DOHH2 (cell line): ENCODE results near the gene ACAA1.

Experiments used
- H3F3A ChIP-seq: fragments of 200-600 bp; sonication (generic), shearing (Covaris generic); 2 replicates; pipeline ENCODE4 v1.6.0; 2016; ENCODE audit warnings: antibody characterized with exemption, mild to moderate bottlenecking; ENCODE audit not compliant: control insufficient read depth, insufficient read depth
- H3K27ac ChIP-seq: fragments of 200-600 bp; sonication (generic); 2 replicates; pipeline ENCODE4 v1.5.1; 2014; ENCODE audit warnings: low read depth, mild to moderate bottlenecking, low read length, moderate library complexity
- H3K27me3 ChIP-seq: fragments of 200-600 bp; sonication (generic); 2 replicates; pipeline ENCODE4 v1.6.1; 2014; ENCODE audit warnings: mild to moderate bottlenecking, low read length, mixed read lengths; ENCODE audit not compliant: control insufficient read depth
- H3K36me3 ChIP-seq: fragments of 200-600 bp; sonication (generic); 2 replicates; pipeline ENCODE4 v1.6.1; 2014; ENCODE audit warnings: mild to moderate bottlenecking, low read length, moderate library complexity, mixed read lengths; ENCODE audit not compliant: control insufficient read depth
- H3K4me1 ChIP-seq: fragments of 200-600 bp; sonication (generic); 2 replicates; pipeline ENCODE4 v1.6.1; 2014; ENCODE audit warnings: mild to moderate bottlenecking, low read length, mixed read lengths; ENCODE audit not compliant: control insufficient read depth
- H3K4me2 ChIP-seq: fragments of 200-600 bp; sonication (generic); 2 replicates; pipeline ENCODE4 v1.6.0; 2014; ENCODE audit warnings: mild to moderate bottlenecking, low read length, moderate library complexity
- H3K4me3 ChIP-seq: fragments of 200-600 bp; sonication (generic); 2 replicates; pipeline ENCODE4 v1.5.1; 2014; ENCODE audit warnings: mild to moderate bottlenecking, low read length, mixed read lengths
- H3K79me2 ChIP-seq: fragments of 200-600 bp; sonication (generic); 2 replicates; pipeline ENCODE4 v1.6.1; 2014; ENCODE audit warnings: mild to moderate bottlenecking, low read length, mixed read lengths; ENCODE audit not compliant: control insufficient read depth
- H3K9me2 ChIP-seq: fragments of 200-600 bp; sonication (generic); replicated peaks from 2 replicates; pipeline ENCODE4 v1.6.1; 2014; ENCODE audit warnings: mild to moderate bottlenecking, low read length, mixed read lengths; ENCODE audit not compliant: control insufficient read depth
- H3K9me3 ChIP-seq: fragments of 200-600 bp; sonication (generic); 2 replicates; pipeline ENCODE4 v1.6.1; 2014; ENCODE audit warnings: antibody characterized with exemption, low read length, mixed read lengths; ENCODE audit not compliant: control insufficient read depth, insufficient read depth
- H4K20me1 ChIP-seq: fragments of 200-600 bp; sonication (generic); 2 replicates; pipeline ENCODE4 v1.6.0; 2014; ENCODE audit warnings: low read depth, mild to moderate bottlenecking, antibody characterized with exemption, low read length, moderate library complexity; ENCODE audit not compliant: control insufficient read depth, insufficient read depth
- CTCF ChIP-seq: fragments of 200-600 bp; sonication (generic); IDR thresholded peaks from one replicate; pipeline ENCODE4 v1.5.1; 2014; ENCODE audit warnings: antibody characterized with exemption, mild to moderate bottlenecking, low read depth, low read length; ENCODE audit not compliant: poor library complexity, severe bottlenecking
- EZH2phosphoT487 ChIP-seq: fragments of 200-600 bp; sonication (generic); IDR thresholded peaks from 2 replicates; pipeline ENCODE4 v1.6.1; 2017; ENCODE audit warnings: borderline replicate concordance, mild to moderate bottlenecking, antibody characterized with exemption, low read length, moderate library complexity, mixed read lengths

Gene ACAA1

GRCh38 chr3:38119821-38120692, 16.9 kb downstream of the ACAA1 start:
- Histone ChIP-seq H3K4me1 (peaks cover 4% of the 10 kb centered on the region; the same call in 1 of the 2 replicates), H3K4me2 (no peak overlapping the region), H4K20me1 (no peaks in the 10 kb centered on the region), H3K9me3 (no peaks in the 10 kb centered on the region), H3K36me3 (peaks cover 27% of the 10 kb centered on the region), H3K27ac (no peak overlapping the region), H3K9me2 (no peaks in the 10 kb centered on the region), H3F3A (peaks cover under 1% of the 10 kb centered on the region), H3K27me3 (peaks cover 4% of the 10 kb centered on the region; the same call in 1 of the 2 replicates), H3K79me2 (no peaks in the 10 kb centered on the region), H3K4me3 (no peak overlapping the region)
- TF ChIP-seq CTCF (no peak), EZH2phosphoT487 (no peak)

- Histone ChIP-seq H4K20me1 (no peaks in the 10 kb centered on the region), H3K79me2 (no peaks in the 10 kb centered on the region), H3K4me2 (no peak overlapping the region), H3K4me1 (peaks cover 4% of the 10 kb centered on the region; the same call in 1 of the 2 replicates), H3K27ac (no peak overlapping the region), H3K36me3 (peaks cover 20% of the 10 kb centered on the region), H3F3A (no peaks in the 10 kb centered on the region), H3K27me3 (peaks cover 8% of the 10 kb centered on the region; the same call in 1 of the 2 replicates), H3K4me3 (no peak overlapping the region), H3K9me2 (no peaks in the 10 kb centered on the region), H3K9me3 (no peaks in the 10 kb centered on the region)
- TF ChIP-seq EZH2phosphoT487 (no peak), CTCF (no peak)
Measured at GRCh38 chr3:38119248-38119544, 17.7 kb downstream of the ACAA1 start.

- Histone ChIP-seq H3K9me3 (no peaks in the 10 kb centered on the region), H3K36me3 (peaks cover 18% of the 10 kb centered on the region), H3K4me1 (peaks cover 4% of the 10 kb centered on the region; the same call in 1 of the 2 replicates), H3K27me3 (peaks cover 8% of the 10 kb centered on the region; the same call in 1 of the 2 replicates), H3K27ac (no peak overlapping the region), H3K4me2 (no peak overlapping the region), H3K4me3 (no peak overlapping the region), H3F3A (no peaks in the 10 kb centered on the region), H4K20me1 (no peaks in the 10 kb centered on the region), H3K79me2 (no peaks in the 10 kb centered on the region), H3K9me2 (no peaks in the 10 kb centered on the region)
- TF ChIP-seq CTCF: no peak
- no peak for TF ChIP-seq EZH2phosphoT487
Measured at GRCh38 chr3:38118421-38119247, 18.3 kb downstream of the ACAA1 start.
